ENCODE results near the gene GAK.

GAK gene

GRCh38 chr4:955931-956381 lies 23.8 kb upstream of the GAK start:
- DNase-seq (ENCODE audit: low read depth), result no peak
- no peak overlapping the region for H3K4me3 ChIP-seq (ENCODE audit: low read length)
- no peak for TF ChIP-seq CTCF (IDR thresholded peaks at IDR 0.05; ENCODE audit: insufficient read depth, low read depth, low read length, missing control alignments)

GRCh38 chr4:955161-955921 lies 23.2 kb upstream of the GAK start:
- TF ChIP-seq CTCF (IDR thresholded peaks at IDR 0.05; ENCODE audit: insufficient read depth, low read depth, low read length, missing control alignments), result no peak
- DNase-seq (ENCODE audit: low read depth), result no peak
- H3K4me3 ChIP-seq (ENCODE audit: low read length), result no peak overlapping the region

- DNase-seq (ENCODE audit: low read depth), result no peak
- H3K4me3 ChIP-seq (ENCODE audit: low read length), result no peak overlapping the region
- TF ChIP-seq CTCF (IDR thresholded peaks at IDR 0.05; ENCODE audit: insufficient read depth, low read depth, low read length, missing control alignments), result no peak
These were observed 22.3 kb upstream of the GAK start for GRCh38 chr4:954211-955020.

GRCh38 chr4:953574-953915 lies 21.4 kb upstream of the GAK start:
- no peak for DNase-seq (ENCODE audit: low read depth)
- no peak for TF ChIP-seq CTCF (IDR thresholded peaks at IDR 0.05; ENCODE audit: insufficient read depth, low read depth, low read length, missing control alignments)
- H3K4me3 ChIP-seq (ENCODE audit: low read length), result no peak overlapping the region

GRCh38 chr4:952881-953573 lies 20.9 kb upstream of the GAK start:
- no peak overlapping the region for H3K4me3 ChIP-seq (ENCODE audit: low read length)
- no peak for DNase-seq (ENCODE audit: low read depth)
- no peak for TF ChIP-seq CTCF (IDR thresholded peaks at IDR 0.05; ENCODE audit: insufficient read depth, low read depth, low read length, missing control alignments)

- no peak overlapping the region for H3K4me3 ChIP-seq (ENCODE audit: low read length)
- no peak for TF ChIP-seq CTCF (IDR thresholded peaks at IDR 0.05; ENCODE audit: insufficient read depth, low read depth, low read length, missing control alignments)
- DNase-seq (ENCODE audit: low read depth), result no peak
These were observed 19.7 kb upstream of the GAK start for GRCh38 chr4:951594-952468.

All from epithelial cell of esophagus (primary cell).